NCI-H1436 treated with DMSO at 0.1 percent for 48 hours (cell line): ENCODE measurements around the gene RAI14.

Source experiments
- DNase-seq: peaks from one replicate; lab custom pipeline; 2025; lab: John Stamatoyannopoulos, UW

RAI14 gene

GRCh38 chr5:34677428-34677827 is 21.3 kb downstream of the RAI14 start:
- DNase-seq = no peak

- no peak for DNase-seq
These were observed 24.8 kb downstream of the RAI14 start for GRCh38 chr5:34680896-34681295.

GRCh38 chr5:34682926-34683623 is 26.9 kb downstream of the RAI14 start:
- DNase-seq = no peak

- DNase-seq = peak; percentile 39
These were observed 28.3 kb downstream of the RAI14 start for GRCh38 chr5:34684281-34684979.

- no peak for DNase-seq
These were observed 28.8 kb downstream of the RAI14 start for GRCh38 chr5:34684980-34685352.

GRCh38 chr5:34685485-34686165 is 29.5 kb downstream of the RAI14 start:
- DNase-seq = no peak

GRCh38 chr5:34686762-34687268 is 30.7 kb downstream of the RAI14 start:
- DNase-seq = no peak

GRCh38 chr5:34687269-34688011 is 31.3 kb downstream of the RAI14 start:
- DNase-seq = no peak

GRCh38 chr5:34688015-34688810 is 32.1 kb downstream of the RAI14 start:
- DNase-seq = no peak

- no peak for DNase-seq
These were observed 34.2 kb downstream of the RAI14 start for GRCh38 chr5:34690301-34690700.

- no peak for DNase-seq
These were observed 34.8 kb downstream of the RAI14 start for GRCh38 chr5:34690898-34691297.

GRCh38 chr5:34691326-34691725 is 35.2 kb downstream of the RAI14 start:
- DNase-seq = no peak

GRCh38 chr5:34692786-34693185 is 36.7 kb downstream of the RAI14 start:
- DNase-seq = no peak

- DNase-seq = no peak
These were observed 37.9 kb downstream of the RAI14 start for GRCh38 chr5:34694012-34694411.

GRCh38 chr5:34694685-34695084 is 38.6 kb downstream of the RAI14 start:
- DNase-seq = no peak

GRCh38 chr5:34695275-34696027 is 39.3 kb downstream of the RAI14 start:
- DNase-seq = no peak

- no peak for DNase-seq
These were observed 41.4 kb downstream of the RAI14 start for GRCh38 chr5:34697308-34698108.

GRCh38 chr5:34698109-34698419 is 41.9 kb downstream of the RAI14 start:
- no peak for DNase-seq

- no peak for DNase-seq
These were observed 42.6 kb downstream of the RAI14 start for GRCh38 chr5:34698754-34699153.
